NB4 (cell line): ENCODE results near the gene REXO2.

Source experiments
- DNase-seq: peaks from one replicate; pipeline ENCODE4 v3.0.0; 2010; ENCODE audit warnings: low read depth
- H3K4me3 ChIP-seq: one replicate; pipeline ENCODE4 v1.5.1; 2011; ENCODE audit warnings: mild to moderate bottlenecking, low read depth, low read length, moderate library complexity
- CTCF ChIP-seq: IDR thresholded peaks from one replicate; pipeline ENCODE4 v1.5.1; 2012; ENCODE audit warnings: low read depth, low read length
- MYC ChIP-seq: IDR thresholded peaks from 2 replicates; pipeline ENCODE4 v1.6.1; 2011; ENCODE audit warnings: low read depth, low read length
- POLR2A ChIP-seq: IDR thresholded peaks from 2 replicates; pipeline ENCODE4 v1.6.1; 2011; ENCODE audit warnings: mild to moderate bottlenecking; ENCODE audit not compliant: insufficient read length; ENCODE audit errors: extremely low read depth
- TF ChIP-seq, protein P1 (sequence below): IDR thresholded peaks from 2 replicates; pipeline ENCODE4 v1.6.1; 2011; ENCODE audit warnings: low read depth, low read length

REXO2 gene

DNA sequence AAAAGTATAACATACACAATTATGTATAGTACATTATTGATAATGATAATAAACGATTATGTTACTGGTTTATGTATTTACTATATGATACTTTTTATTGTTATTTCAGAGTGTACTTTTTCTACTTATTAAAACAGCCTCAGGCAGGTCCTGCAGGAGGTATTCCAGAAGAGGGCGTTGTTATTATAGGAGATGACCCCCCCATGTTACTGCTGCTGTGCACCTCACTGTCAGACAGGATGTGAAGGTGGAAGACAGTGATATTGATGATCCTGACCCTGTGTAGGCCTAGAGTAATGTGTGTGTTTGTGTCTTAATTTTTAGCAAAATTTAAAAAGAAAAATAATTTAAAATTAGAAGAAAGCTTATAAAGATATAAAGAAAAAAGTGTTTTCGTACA is 57.6 kb downstream of the REXO2 start:
- DNase-seq = peak; percentile 6
- H3K4me3 ChIP-seq = no peak overlapping the region
- peak; percentile 13 for TF ChIP-seq CTCF
- TF ChIP-seq POLR2A = no peak

GRCh38 chr11:114499756-114500155 is 60.5 kb downstream of the REXO2 start:
- TF ChIP-seq CTCF (no peak), POLR2A (no peak), MYC (no peak)
- TF ChIP-seq, protein P1, sequence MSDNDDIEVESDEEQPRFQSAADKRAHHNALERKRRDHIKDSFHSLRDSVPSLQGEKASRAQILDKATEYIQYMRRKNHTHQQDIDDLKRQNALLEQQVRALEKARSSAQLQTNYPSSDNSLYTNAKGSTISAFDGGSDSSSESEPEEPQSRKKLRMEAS = no peak

More at GRCh38 chr11:114499756-114500155, 60.5 kb downstream of the REXO2 start:
- no peak for DNase-seq
- H3K4me3 ChIP-seq = no peak overlapping the region
